Kasumi-1 (cell line): ENCODE measurements around the gene MDGA2.
A peak's percentile ranks its signal among the peaks of the same experiment; 100 is the strongest.
"Not testable (repeated sequence)": the region's sequence is repeated elsewhere in the genome, so short reads cannot be mapped to it uniquely, and the experiment has no call there.

Experiments
- DNase-seq, 2 experiments: peaks; one replicate each; lab custom pipeline; 2025; lab: John Stamatoyannopoulos, UW

MDGA2 gene

GRCh38 chr14:47328376-47328775 is 347.0 kb downstream of the MDGA2 start:
- DNase-seq, result no peak

- no peak for DNase-seq
Measured at GRCh38 chr14:47327336-47327735, 348.1 kb downstream of the MDGA2 start.

- no peak for DNase-seq
Measured at GRCh38 chr14:47322751-47323150, 352.7 kb downstream of the MDGA2 start.

- DNase-seq, result no peak
Measured at GRCh38 chr14:47302121-47302520, 373.3 kb downstream of the MDGA2 start.

- no peak for DNase-seq
Measured at GRCh38 chr14:47300796-47301195, 374.6 kb downstream of the MDGA2 start.

GRCh38 chr14:47297374-47297773 is 378.0 kb downstream of the MDGA2 start:
- DNase-seq, result no peak

- no peak for DNase-seq
Measured at GRCh38 chr14:47284283-47284682, 391.1 kb downstream of the MDGA2 start.

- DNase-seq, result not testable (repeated sequence)
Measured at GRCh38 chr14:47281761-47282160, 393.6 kb downstream of the MDGA2 start.

GRCh38 chr14:47278233-47278842 is 397.1 kb downstream of the MDGA2 start:
- peak; percentile 38 to 58 for DNase-seq

- DNase-seq, result no peak
Measured at GRCh38 chr14:47277703-47278102, 397.7 kb downstream of the MDGA2 start.

- DNase-seq, result no peak
Measured at GRCh38 chr14:47276931-47277330, 398.5 kb downstream of the MDGA2 start.

GRCh38 chr14:47273939-47274338 is 401.5 kb downstream of the MDGA2 start:
- DNase-seq, result no peak

- no peak for DNase-seq
Measured at GRCh38 chr14:47270715-47271114, 404.7 kb downstream of the MDGA2 start.

GRCh38 chr14:47269756-47270492 is 405.5 kb downstream of the MDGA2 start:
- DNase-seq, result no peak

- DNase-seq, result no peak
Measured at GRCh38 chr14:47264842-47265241, 410.6 kb downstream of the MDGA2 start.

- DNase-seq, result no peak
Measured at GRCh38 chr14:47262801-47263200, 412.6 kb downstream of the MDGA2 start.

GRCh38 chr14:47261350-47261749 is 414.1 kb downstream of the MDGA2 start:
- DNase-seq, result no peak

- DNase-seq, result no peak
Measured at GRCh38 chr14:47259796-47260195, 415.6 kb downstream of the MDGA2 start.

GRCh38 chr14:47257013-47257412 is 418.4 kb downstream of the MDGA2 start:
- no peak for DNase-seq

- peak; percentile 18 to 34 for DNase-seq
Measured at GRCh38 chr14:47252802-47253201, 422.6 kb downstream of the MDGA2 start.

- DNase-seq, result no peak
Measured at GRCh38 chr14:47246367-47246766, 429.0 kb downstream of the MDGA2 start.

- not testable (repeated sequence) for DNase-seq
Measured at GRCh38 chr14:47242579-47242978, 432.8 kb downstream of the MDGA2 start.

GRCh38 chr14:47240748-47241437 is 434.5 kb downstream of the MDGA2 start:
- DNase-seq, result no peak
